Measurements from ENCODE around the gene TTC13. TPM values are rescaled to one million over a fixed set of nuclear protein-coding genes. Genes with fewer than 3 reads are reported as not detected.
A peak's percentile ranks its signal among the peaks of the same experiment; 100 is the strongest.

The TTC13 gene
- total and polyA plus RNA-seq, 10 of the 15 experiments (the other 5 are each of a cell fraction or from before 2014, with no cell fraction given), result 5.8 to 30.8 (median 18.5) TPM

- ChIA-PET SMC1A (ENCODE audit: uncharacterized antibody, unreplicated experiment) (no interaction called here), CTCF (no interaction called here), RAD21 (ENCODE audit: unreplicated experiment) (no interaction called here), POLR2A (no interaction called here)
- peak overlapping the region; percentile 61 for H2AFZ ChIP-seq (ENCODE audit: control insufficient read depth, low read depth, low read length)
- peak; percentile 91 for ATAC-seq
- H3K4me2 ChIP-seq (ENCODE audit: control insufficient read depth, insufficient read depth), result no peak overlapping the region
- FAIRE-seq, result peak; percentile 38
- H3K79me2 ChIP-seq (ENCODE audit: control insufficient read depth, insufficient read depth, low read length), result no peaks in the 10 kb centered on the region
- in situ Hi-C loops (cut with MboI) (no loop called here), intact Hi-C loops (cut with micrococcal nuclease; ENCODE audit: unreplicated experiment) (no loop called here)
- BruUV-seq (replicated peaks), result no TSS peak
- no peaks in the 10 kb centered on the region for H3K27me3 ChIP-seq (replicated peaks in 1 of 2; ENCODE audit: control insufficient read depth in 2 of 2, insufficient read depth in 2 of 2, low read length in 1 of 2)
- no peak overlapping the region for H3K27ac ChIP-seq (ENCODE audit: control insufficient read depth, insufficient read depth)
- peak; percentile 31 for DNase-seq (ENCODE audit: low read depth, low spot score)
- H3K36me3 ChIP-seq (ENCODE audit: control insufficient read depth in 2 of 2, insufficient read depth in 2 of 2, low read length in 1 of 2), result no peaks in the 10 kb centered on the region
- H4K20me1 ChIP-seq (ENCODE audit: control insufficient read depth, insufficient read depth), result no peaks in the 10 kb centered on the region
- WGBS (ENCODE audit: insufficient coverage, insufficient replicate concordance, low lambda C conversion rate, missing lambda C conversion rate), result under 1% methylated on average over 6 of the region's 6 CpGs
- H3K4me3 ChIP-seq, result no peak overlapping the region
- H3K9me3 ChIP-seq (replicated peaks; ENCODE audit: control insufficient read depth, insufficient read depth, low read length), result no peaks in the 10 kb centered on the region
- no peak overlapping the region for H3K9ac ChIP-seq (ENCODE audit: control insufficient read depth, insufficient read depth, low read length)
- no peaks in the 10 kb centered on the region for H3K4me1 ChIP-seq (ENCODE audit: control insufficient read depth, insufficient read depth, low read length)
- no peak for TF ChIP-seq POLR2A (IDR thresholded peaks at IDR 0.05; ENCODE audit: low read depth, low read length)
- TF ChIP-seq NFXL1 (IDR thresholded peaks at IDR 0.05; ENCODE audit: borderline replicate concordance), result no peak
- TF ChIP-seq, protein P1, sequence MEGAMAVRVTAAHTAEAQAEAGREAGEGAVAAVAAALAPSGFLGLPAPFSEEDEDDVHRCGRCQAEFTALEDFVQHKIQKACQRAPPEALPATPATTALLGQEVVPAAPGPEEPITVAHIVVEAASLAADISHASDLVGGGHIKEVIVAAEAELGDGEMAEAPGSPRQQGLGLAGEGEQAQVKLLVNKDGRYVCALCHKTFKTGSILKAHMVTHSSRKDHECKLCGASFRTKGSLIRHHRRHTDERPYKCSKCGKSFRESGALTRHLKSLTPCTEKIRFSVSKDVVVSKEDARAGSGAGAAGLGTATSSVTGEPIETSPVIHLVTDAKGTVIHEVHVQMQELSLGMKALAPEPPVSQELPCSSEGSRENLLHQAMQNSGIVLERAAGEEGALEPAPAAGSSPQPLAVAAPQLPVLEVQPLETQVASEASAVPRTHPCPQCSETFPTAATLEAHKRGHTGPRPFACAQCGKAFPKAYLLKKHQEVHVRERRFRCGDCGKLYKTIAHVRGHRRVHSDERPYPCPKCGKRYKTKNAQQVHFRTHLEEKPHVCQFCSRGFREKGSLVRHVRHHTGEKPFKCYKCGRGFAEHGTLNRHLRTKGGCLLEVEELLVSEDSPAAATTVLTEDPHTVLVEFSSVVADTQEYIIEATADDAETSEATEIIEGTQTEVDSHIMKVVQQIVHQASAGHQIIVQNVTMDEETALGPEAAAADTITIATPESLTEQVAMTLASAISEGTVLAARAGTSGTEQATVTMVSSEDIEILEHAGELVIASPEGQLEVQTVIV (IDR thresholded peaks at IDR 0.05; ENCODE audit: borderline replicate concordance, partially characterized antibody), result no peak
- no peak for TF ChIP-seq SMAD1 (IDR thresholded peaks at IDR 0.05; ENCODE audit: low read depth, partially characterized antibody)
- TF ChIP-seq NBN (IDR thresholded peaks at IDR 0.05), result no peak
- peak; percentile 71 for TF ChIP-seq JUNB (IDR thresholded peaks at IDR 0.05)
- no peak for TF ChIP-seq FOS (IDR thresholded peaks at IDR 0.05; ENCODE audit: borderline replicate concordance, extremely low read depth, insufficient read length)
- TF ChIP-seq, protein P2, sequence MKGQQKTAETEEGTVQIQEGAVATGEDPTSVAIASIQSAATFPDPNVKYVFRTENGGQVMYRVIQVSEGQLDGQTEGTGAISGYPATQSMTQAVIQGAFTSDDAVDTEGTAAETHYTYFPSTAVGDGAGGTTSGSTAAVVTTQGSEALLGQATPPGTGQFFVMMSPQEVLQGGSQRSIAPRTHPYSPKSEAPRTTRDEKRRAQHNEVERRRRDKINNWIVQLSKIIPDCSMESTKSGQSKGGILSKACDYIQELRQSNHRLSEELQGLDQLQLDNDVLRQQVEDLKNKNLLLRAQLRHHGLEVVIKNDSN (IDR thresholded peaks at IDR 0.05; ENCODE audit: borderline replicate concordance, extremely low read length, insufficient read depth, low read depth, low read length), result no peak
- TF ChIP-seq ZNF274 (IDR thresholded peaks at IDR 0.05; ENCODE audit: insufficient read depth, insufficient read length), result no peak
- TF ChIP-seq ZNF24 (IDR thresholded peaks at IDR 0.05), result no peak
- no peak for TF ChIP-seq HDAC2 (IDR thresholded peaks at IDR 0.05)
- TF ChIP-seq CHD2 (IDR thresholded peaks at IDR 0.05; ENCODE audit: borderline replicate concordance, low read depth, low read length), result no peak
- no peak for TF ChIP-seq KLF5 (IDR thresholded peaks at IDR 0.05; ENCODE audit: partially characterized antibody)
- TF ChIP-seq USF2 (IDR thresholded peaks at IDR 0.05; ENCODE audit: borderline replicate concordance, low read depth, low read length), result no peak; the same call in 1 of the 2 replicates
- TF ChIP-seq, protein P3, sequence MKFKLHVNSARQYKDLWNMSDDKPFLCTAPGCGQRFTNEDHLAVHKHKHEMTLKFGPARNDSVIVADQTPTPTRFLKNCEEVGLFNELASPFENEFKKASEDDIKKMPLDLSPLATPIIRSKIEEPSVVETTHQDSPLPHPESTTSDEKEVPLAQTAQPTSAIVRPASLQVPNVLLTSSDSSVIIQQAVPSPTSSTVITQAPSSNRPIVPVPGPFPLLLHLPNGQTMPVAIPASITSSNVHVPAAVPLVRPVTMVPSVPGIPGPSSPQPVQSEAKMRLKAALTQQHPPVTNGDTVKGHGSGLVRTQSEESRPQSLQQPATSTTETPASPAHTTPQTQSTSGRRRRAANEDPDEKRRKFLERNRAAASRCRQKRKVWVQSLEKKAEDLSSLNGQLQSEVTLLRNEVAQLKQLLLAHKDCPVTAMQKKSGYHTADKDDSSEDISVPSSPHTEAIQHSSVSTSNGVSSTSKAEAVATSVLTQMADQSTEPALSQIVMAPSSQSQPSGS (IDR thresholded peaks at IDR 0.05; ENCODE audit: low read length), result peak; percentile 58
- no peak for TF ChIP-seq RAD21 (IDR thresholded peaks at IDR 0.05; ENCODE audit: insufficient read depth, low read depth, low read length)
- TF ChIP-seq, protein P4, sequence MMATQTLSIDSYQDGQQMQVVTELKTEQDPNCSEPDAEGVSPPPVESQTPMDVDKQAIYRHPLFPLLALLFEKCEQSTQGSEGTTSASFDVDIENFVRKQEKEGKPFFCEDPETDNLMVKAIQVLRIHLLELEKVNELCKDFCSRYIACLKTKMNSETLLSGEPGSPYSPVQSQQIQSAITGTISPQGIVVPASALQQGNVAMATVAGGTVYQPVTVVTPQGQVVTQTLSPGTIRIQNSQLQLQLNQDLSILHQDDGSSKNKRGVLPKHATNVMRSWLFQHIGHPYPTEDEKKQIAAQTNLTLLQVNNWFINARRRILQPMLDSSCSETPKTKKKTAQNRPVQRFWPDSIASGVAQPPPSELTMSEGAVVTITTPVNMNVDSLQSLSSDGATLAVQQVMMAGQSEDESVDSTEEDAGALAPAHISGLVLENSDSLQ (IDR thresholded peaks at IDR 0.05), result peak; percentile 80
- TF ChIP-seq STAT1 (conservative IDR thresholded peaks at IDR 0.05), result no peak
- peak; percentile 69 for TF ChIP-seq BCL11A (IDR thresholded peaks at IDR 0.05; ENCODE audit: low read depth, low read length)
- TF ChIP-seq GABPA (IDR thresholded peaks at IDR 0.05; ENCODE audit: low read depth), result no peak
- no peak for TF ChIP-seq HDAC6 (IDR thresholded peaks at IDR 0.05; ENCODE audit: unreplicated experiment)
Observed at GRCh38 chr1:230892018-230892491, 86.6 kb downstream of the TTC13 start.

Data from GM12878 (cell line).